ENCODE results near the gene SLC46A1.

The SLC46A1 gene

GRCh38 chr17:28404007-28404406, 2.0 kb downstream of the SLC46A1 start:
- DNase-seq: no peak

GRCh38 chr17:28402844-28403243, 3.2 kb downstream of the SLC46A1 start:
- DNase-seq: no peak

DNA sequence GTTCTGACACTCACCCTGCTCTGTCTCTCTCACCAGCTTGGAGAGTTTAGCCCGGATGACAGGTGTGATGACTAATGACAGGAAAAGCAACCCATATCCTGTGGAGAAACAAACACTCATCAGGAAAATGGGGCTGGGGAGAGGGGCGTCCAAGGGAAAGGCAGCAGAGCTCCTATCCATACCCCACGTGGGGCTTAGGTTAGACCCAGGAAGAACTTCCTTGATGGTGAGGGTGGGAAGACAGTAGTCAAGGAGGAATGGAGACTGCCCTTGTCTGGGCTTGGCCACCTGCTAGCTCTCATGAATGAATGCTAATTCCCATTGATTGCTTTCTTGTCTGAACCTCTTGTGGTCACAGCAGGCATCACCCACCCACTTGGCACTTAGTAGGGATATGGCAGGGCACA, 3.8 kb downstream of the SLC46A1 start:
- no peak for DNase-seq

DNA sequence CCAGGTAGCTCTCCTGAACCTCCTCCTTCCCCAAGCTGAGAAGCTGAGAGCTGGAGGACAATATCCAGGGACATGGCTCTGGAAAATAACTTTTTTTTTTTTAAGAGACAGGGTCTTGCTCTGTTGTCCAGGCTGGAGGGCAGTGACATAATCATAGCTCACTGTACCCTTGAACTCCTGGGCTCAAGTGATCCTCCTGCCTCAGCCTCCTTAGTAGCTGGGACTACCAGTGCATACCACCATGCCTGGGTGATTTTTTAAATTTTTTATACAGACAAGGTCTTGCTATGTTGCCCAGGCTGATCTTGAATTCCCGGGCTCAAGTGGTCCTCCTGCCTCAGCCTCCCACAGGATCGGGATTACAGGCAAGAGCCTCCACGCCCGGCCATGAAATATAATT, 6.2 kb downstream of the SLC46A1 start:
- no peak for DNase-seq

- DNase-seq: no peak
Measured at GRCh38 chr17:28398280-28398981, 7.6 kb downstream of the SLC46A1 start.

DNA sequence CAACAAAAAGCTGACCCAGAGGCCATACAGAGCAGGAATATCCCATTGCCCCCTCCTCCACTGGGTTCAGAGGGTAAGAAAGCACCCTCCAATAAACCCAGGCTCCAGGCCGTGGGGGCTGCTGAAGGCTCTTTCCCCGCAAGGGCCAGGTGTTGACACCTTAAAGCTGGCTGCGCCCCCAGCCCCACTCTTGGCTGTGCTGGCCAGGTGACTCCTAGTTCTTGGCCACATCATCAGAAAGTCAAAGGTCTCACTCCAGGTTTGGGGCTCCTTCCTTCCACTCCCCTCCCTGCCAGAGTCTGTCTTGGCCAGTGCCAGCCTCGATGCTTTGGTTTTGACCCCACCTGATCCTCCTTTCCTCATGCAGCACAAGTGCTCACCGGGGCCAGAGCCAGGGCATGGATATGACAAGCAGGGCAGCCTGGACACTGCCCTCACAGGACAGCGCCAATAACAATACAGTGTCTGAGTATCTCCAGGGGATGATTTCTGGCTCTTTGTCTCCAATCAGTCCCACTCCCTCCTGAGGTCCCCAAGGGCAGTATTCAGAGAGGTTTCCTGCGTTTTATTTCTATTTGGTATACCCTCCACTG, 8.2 kb downstream of the SLC46A1 start:
- no peak for DNase-seq

DNA sequence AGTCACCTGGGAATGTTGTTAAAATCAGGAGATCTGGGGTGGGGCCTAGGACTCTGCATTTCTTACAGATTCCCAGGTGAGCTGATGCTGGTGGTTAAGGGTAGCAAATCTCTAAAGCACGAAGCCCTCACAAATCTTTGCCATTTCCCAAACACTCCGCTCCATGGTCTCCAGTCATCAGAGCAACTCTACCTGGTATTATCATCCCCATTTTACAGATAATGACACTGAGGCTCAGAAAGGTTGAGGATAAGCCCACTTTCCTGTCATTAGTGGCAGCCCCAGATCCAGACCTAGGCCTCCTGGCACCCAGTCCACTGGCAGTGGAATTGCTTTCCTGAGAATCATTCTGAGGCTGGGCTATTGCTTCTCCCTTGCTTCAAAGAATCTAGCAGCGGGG, 8.7 kb downstream of the SLC46A1 start:
- DNase-seq: no peak

GRCh38 chr17:28396635-28397239, 9.3 kb downstream of the SLC46A1 start:
- no peak for DNase-seq

DNA sequence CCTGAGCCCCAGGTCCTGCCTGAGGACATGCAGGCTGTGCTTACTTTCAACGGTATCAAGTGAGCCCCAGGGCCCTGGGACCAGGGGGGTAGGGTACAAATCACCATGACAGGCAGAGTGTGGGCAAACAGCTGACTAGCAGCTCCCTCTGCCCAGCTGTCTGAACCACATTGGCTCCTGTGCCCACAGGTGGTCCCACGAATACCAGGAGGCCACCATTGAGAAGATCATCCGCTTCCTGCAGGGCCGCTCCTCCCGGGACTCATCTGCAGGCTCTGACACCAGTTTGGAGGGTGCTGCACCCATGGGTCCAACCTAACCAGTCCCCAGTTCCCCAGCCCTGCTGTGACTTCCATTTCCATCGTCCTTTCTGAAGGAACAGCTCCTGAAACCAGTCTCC, 10.0 kb downstream of the SLC46A1 start:
- DNase-seq: no peak

GRCh38 chr17:28395426-28395825, 10.6 kb downstream of the SLC46A1 start:
- DNase-seq: no peak

- DNase-seq: no peak
Measured at GRCh38 chr17:28394337-28395116, 11.5 kb downstream of the SLC46A1 start.

DNA sequence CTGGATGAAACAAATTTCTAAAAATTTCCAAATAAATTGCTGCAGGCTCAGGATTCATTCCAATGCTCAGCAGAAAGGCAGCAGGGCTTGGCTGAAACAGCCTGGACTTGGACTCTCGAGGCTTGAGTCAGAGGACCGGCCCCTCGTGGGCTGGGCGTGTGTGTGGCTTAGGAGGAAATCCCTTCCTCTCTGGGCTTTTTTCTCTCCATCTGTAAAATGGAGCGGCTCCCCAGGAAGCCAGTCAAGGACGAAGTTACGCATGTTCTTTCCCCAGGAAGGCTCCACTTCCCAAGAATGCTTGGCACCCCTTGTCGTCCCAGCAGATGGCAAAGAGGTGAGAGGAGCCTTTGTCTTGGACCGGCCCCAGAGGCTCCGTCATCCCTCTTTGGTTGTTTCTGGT, 13.5 kb downstream of the SLC46A1 start:
- DNase-seq: no peak

DNA sequence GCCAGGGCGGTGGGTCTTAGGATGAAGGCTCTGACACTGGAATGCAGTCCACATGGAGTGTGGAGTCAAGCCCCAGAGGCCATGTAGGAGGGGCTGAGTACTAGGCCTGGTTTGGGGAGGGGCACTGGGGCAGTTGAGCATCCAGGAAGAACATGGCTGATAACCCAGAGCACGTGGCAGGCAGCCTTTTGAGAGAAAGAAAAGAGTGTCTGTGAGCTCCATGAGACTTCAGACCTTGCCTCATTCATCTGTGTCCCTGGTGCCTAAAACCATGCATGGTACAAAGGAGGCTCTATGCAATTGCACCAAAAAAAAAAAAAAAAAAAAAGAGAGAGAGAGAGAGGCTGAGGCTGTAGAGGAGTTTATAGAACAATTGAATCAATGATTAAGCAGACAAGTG, 14.6 kb downstream of the SLC46A1 start:
- DNase-seq: no peak

- no peak for DNase-seq
Measured at GRCh38 chr17:28390984-28391383, 15.0 kb downstream of the SLC46A1 start.

DNA sequence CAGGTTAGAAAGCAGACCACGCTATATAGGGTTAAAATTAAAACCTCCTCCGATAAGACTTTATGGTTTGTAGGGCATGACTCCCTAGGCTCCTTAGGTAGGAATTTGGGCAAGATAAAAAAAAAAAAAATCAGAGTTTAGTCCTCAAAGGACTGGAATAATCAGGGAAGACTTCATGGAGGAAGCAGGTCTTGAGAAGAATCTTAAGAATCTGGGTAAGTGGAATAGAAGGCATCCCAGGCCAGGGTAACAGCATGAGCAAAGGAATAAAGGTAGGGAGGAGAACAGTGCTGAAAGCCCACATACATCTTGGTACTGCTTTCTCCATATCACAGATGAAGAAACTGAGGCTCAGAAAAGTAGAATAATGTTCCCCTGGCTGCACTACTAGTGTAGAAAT, 15.4 kb downstream of the SLC46A1 start:
- DNase-seq: no peak

- no peak for DNase-seq
Measured at GRCh38 chr17:28390141-28390540, 15.9 kb downstream of the SLC46A1 start.

- no peak for DNase-seq
Measured at GRCh38 chr17:28388106-28388505, 17.9 kb downstream of the SLC46A1 start.

DNA sequence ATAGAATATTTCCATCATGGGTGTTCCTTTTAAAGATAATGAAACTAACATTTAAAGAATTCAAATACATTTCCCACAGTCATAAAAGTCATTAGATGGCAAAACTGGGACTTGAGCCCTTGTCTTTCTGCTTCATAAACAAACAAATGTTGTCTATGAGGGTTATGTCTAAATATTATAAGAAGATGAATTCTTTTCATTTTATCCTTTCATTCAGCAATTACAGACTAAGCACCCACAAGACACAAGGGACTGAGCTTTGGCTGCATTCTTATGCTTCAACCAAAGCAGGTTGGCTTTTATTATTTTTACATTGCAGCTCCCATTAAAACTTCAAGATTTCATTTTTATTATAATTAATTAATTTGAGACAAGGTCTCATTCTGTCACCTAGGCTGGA, 19.6 kb downstream of the SLC46A1 start:
- DNase-seq: no peak

- no peak for DNase-seq
Measured at GRCh38 chr17:28385406-28385805, 20.6 kb downstream of the SLC46A1 start.

- no peak for DNase-seq
Measured at GRCh38 chr17:28385037-28385400, 21.0 kb downstream of the SLC46A1 start.

- peak; percentile 50 to 51 for DNase-seq
Measured at GRCh38 chr17:28384281-28385036, 21.6 kb downstream of the SLC46A1 start.

- DNase-seq: no peak
Measured at GRCh38 chr17:28381141-28381825, 24.7 kb downstream of the SLC46A1 start.

Data from Kasumi-1 (cell line).